Measurements from ENCODE around the gene B3GLCT.
"Not testable (repeated sequence)": the region's sequence is repeated elsewhere in the genome, so short reads cannot be mapped to it uniquely, and the experiment has no call there.

The B3GLCT gene

DNA sequence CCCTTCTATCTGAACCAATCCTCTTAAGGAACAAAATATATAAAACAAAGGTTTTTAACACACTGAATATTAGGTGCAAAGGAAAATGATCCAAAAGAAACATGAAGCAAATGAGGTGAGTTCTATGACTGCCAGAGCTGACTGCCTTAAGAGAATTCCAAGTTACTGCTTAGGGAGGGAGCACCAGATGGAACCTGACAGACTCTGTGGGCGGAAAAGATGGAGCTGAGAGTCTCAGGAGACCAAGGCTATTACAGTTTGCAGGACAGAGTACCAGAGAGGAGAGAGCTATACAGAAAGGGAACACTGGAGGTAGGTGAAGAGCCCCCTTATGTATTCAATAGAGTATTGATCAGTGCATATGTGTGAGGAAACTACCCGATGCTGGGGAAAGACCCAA is 87.2 kb downstream of the B3GLCT start:
- no peak for DNase-seq

DNA sequence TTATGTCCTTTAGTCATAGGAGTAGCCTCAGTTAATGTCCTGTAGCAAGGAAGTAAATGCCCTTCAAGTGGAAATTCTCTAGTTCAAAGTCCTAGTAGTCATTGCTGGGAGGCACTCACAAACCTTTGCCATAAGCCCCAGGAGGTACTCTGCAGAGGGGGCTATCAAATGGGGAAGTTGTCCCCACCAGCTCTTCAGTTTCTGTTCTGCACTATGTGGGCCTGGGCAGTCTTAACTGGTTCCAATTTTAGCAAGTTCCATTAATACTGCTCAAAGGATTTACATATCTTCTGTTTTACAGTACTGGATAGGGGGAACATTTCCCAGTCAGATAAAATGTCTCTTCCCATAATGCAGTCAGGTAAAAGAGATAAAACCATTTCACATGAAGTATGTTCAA is 101.3 kb downstream of the B3GLCT start:
- DNase-seq, result no peak

DNA sequence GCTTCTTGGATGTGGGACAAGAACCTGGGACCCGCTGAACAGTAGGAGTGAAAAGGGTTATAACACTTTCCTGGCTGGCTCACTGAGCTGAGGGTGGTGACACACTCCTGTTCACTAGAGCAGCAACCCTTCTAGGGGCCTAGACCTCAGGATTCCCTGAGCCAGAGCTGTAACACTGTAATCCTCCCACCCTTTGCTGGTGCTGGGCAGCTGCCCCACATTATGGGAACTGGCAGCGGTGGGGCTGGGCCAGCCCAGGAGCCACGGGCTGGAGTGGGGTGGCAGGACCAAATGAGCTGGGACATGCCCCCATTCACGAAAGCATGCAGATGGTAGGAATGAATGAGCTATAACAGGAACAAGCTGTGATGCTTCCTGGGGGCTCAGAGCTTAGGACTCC is 110.6 kb downstream of the B3GLCT start:
- DNase-seq, result no peak

DNA sequence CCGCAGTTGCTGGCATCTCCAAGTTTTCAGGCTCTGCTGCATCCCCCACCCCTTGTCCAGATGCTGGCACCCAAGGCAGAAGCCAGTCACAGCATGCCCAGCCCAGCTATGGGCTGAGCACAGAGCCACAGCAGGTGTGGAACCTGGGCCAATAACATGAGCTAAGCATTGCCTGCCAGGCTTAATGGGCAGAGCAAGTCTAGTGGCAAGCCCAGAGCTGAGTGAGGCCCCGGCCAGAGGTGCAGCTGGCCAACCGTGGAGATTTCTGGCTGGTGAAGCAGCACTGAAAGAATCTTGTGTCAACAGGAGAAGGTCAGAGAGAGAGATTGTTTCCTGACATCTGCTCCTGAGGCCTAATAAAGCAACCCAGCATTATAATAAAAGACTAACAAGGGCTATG is 111.0 kb downstream of the B3GLCT start:
- DNase-seq, result no peak

DNA sequence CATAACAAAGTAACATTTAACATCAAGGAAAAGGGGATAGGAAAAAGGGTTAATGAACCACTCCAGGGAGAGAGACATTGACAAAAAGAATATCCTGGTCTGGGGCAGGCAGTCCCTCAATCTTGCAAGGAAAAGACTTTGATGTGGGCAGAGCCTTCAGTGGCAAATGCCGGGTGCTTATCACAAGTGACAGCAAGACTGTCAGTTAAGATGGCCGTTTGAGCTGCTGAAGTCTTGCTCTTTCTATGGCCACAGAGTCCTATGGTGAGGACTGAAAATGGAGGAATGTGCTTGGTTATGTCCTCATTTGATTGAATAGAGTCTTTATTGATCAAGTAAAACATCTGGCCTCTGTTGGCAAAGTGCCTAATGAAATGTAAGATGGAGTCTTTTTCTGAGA is 112.1 kb downstream of the B3GLCT start:
- peak; percentile 82 for DNase-seq

DNA sequence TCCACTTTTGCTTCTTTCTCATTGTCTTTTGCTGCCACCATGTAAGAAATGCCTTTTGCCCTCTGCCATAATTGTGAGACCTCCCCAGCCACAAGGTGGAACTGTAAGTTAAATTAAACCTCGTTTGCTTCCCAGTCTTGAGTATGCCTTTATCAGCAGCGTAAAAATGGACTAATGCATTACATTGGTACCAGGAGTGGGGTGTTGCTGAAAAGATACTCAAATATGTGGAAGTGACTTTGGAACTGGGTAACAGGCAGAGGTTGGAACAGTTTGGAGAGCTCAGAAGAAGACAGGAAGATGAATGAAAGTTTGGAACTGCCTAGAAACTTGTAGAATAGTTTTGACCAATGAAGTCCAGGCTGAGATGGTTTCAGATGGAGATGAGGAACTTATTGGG is 115.2 kb downstream of the B3GLCT start:
- DNase-seq, result no peak

DNA sequence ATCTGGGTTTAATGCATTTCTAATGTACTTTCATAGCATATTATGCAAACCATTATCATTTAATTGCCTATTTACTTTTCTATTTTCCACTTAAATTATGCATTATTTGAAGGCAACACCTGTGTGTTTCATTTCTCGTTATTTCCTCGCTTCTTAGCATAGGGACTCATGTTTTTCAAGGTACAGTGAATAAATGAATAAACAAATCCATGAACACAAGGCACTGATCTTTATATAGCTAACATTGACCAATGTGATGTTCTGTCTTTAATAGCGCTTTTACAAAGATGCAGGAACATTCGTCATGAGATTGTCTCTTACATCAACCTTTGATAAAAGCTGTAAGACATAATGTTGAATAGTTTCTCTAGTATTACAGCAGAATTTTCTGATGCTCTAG is 121.2 kb downstream of the B3GLCT start:
- DNase-seq, result no peak

DNA sequence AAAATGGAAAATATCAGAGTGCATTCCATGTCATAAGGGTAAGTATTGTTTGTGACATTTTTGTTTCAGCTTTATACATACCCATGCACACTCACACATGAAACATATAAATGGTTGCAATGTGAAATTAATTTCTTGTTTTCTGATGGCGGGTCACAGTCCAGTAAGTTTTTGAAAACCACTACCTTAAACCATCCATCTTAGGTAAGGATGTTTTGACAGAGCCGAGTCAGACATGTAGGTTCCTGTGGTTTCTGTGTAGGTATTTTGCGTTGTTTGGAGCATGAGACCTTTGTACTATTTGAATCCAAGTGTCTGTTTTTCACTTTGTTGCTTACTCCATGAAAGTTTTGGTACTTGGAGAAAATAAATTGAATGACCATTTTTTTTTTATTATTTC is 121.7 kb downstream of the B3GLCT start:
- DNase-seq, result no peak

DNA sequence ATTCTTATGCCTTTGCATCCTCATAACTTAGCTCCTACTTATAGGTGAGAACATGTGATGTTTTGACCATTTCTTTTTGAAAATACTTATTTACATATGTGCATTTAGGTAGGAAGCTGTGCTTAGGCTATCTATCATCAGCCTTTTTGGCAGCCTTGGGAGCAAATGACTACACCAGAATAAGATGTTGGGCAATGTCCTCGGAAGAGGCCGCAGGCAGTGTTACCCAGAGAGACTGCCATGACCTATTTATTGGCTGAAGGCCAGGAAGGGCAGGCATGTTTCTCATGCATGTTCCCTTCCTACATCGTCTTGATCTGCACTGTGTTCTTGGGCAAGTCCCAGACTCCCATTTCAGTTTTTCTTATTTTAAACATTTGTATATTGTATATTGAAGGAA is 122.3 kb downstream of the B3GLCT start:
- DNase-seq, result no peak

DNA sequence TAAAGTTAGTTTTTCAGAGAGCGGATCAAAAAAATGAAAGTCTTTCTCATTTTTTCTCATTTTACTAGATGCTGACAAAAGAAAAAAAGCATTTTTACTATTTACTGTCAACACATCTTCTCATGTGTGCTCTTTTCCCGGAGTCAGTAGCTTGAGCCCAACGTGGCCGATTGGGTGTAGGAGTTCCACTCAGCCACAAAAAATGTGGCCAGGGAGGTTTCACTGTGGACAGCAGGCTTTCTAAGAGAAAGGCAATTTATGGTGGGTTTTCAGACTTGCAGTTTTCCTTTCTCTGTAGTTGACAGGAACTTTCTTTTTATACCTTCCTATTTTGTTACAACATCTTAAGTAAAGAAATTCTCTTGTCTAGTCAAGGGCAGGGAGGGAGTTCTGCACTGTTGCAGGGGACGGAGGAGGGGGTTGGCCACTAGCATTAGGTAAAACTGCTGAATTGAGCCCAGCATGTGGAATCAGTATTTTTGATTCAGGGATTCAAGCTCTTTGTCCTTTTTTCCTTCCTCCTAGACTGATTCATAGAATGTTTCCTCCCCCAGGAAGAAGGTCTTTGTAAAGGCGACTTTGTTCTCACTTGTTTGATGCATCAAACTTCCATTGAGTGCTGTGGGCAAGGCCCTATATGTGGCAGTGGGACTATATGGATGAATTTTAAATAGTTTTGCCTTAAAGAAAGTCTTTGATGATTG is 123.1 kb downstream of the B3GLCT start:
- no peak for DNase-seq

DNA sequence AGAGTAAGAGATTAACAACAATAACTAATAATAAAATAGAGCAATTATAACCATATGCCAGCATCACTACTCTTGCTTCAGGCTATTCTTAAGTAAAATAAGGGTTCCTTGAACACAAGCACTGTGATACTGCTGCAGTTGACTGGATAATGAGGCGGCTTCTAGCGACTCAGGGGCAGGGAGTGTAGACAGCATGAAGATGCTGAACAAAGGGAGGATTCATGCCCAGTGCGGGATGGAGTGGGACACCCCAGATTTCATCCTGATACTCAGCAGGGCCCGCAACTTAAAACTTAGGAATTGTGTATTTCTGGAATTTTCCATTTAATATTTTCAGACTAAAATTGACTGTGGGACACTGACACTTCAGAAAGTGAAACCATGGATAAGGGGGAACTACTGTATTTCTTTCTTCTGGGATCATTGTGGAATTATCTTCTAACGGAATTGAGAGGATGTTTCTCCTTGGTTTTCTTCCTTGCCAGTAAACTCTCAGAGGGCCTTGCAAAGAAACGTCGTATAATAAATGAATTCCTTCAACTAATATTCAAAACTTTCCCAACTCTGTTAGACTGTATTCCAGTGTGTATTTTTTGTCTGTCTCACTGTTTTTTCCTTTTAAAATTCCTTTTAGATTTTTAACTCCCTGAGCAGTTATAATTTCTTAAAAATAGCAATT is 127.5 kb downstream of the B3GLCT start:
- no peak for DNase-seq

DNA sequence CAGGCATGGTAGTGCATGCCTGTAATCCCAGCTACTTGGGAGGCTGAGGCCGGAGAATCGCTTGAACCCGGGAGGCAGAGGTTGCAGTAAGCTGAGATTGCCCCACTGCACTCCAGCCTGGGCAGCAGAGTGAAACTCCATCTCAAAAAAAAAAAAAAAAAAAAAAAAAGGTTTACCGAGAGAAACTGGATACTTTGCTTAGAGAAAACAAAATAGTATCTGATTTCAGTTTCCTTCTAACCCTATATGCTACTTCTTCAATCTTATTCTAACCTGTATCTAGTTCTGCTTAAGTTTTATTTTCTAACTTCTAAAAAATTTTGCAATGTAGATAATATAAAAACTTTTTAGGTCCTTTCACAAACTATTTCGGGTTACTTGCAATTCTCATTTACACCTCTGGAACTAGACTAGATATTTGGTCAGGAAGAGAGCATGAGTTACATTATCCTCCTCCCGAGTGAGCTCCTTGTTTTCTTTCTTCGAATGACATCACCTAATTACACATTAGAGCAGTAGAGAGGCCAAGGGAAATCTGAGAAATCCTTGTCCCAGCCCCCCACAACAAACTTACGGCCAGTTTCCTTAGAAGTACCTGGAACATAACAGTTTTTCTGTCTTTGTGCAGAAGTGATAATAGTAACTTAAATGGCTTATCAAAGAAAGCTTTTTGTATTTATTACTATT is 128.9 kb downstream of the B3GLCT start:
- DNase-seq, result no peak

DNA sequence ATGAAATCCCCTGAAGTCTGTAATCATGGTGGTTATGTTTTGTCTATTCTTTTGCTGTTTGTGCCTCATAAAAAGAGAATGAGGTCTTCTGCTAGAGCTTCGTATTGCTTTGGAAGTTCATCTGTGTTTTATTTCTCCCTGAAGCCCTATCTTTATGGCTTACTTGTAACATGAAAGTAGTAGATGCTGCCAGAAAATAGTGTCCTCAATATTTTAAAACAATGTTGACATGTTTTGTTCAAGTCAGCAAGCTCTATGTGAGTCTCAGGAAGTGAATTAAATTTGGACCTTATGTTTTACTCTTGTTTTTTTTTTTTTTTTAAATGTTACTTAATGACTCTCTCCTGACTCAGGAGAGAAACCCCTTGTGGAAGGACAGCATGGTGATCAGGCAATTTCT is 130.5 kb downstream of the B3GLCT start:
- DNase-seq, result no peak

DNA sequence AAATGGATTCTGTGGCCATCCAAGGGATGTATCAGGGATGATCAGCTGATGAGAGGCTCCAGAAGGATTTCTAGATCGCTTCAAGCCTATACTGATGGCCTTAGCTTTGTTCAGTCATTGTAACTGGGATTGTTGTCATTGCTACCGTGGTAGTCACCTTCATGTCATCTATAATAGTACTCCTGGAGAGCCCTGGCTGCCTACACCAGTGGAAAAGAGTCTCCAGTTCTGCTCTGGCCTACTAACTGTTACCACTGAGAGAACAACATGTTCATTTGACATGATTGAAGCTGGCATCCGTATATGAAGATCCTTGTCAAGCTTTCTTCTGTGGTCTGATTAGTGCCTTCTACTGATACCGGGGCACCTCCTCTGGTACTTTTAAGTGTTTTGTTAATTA is 131.3 kb downstream of the B3GLCT start:
- DNase-seq, result no peak

DNA sequence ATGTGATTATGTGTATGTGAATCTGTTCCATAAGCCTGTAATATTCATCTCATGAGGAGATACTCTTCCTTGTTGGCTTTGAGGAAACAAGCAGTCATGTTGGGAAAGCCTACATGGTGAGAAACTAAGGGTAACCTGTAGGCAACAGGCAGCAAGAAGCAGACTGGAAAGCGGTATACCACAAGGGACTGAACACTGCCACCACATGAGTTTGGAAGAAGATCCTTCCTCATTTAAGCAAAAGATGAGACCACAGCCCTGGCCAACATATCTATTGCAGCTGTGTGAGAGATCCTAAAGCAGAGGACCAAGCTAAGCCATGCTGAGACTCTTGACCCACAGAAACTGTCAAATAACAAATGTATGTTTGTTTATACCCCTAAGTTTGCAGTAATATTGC is 134.8 kb downstream of the B3GLCT start:
- no peak for DNase-seq

DNA sequence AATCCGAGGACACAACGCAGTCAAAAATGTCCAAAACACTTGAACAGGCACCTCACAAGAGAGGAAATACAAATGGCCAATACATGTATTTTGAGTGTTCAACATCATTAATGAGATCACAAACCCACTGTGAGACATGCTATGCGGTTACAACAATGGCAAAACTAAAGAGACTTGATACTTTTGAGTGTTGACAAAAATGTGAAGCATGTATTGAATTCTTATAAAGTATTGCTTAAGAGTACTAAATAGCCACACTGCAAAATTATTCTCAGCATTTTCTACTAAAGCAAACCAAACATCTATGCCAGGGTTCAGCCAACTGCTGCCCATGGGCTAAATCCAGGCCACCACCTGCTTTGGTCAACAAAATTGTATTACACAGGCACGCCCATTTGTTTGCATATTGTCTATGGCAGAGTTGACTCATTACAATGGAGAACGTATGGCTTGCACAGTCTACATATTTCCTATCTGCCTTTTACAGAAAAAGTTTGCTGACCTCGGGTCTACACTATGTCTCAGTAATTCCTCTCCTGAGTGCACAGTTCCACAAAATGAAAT is 135.3 kb downstream of the B3GLCT start:
- DNase-seq, result no peak

DNA sequence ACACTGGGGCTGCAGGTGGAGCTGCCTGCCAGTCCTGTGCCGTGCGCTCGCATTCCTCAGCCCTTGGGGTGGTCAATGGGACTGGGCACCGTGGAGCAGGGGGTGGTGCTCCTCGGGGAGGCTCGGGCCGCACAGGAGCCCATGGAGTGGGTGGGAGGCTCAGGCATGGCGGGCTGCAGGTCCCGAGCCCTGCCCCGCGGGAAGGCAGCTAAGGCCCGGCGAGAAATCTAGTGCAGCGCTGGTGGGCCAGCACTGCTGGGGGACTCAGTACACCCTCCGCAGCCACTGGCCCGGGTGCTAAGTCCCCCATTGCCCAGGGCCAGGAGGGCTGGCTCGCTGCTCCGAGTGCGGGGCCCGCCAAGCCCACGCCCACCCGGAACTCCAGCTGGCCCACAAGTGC is 139.8 kb downstream of the B3GLCT start:
- DNase-seq, result not testable (repeated sequence)

DNA sequence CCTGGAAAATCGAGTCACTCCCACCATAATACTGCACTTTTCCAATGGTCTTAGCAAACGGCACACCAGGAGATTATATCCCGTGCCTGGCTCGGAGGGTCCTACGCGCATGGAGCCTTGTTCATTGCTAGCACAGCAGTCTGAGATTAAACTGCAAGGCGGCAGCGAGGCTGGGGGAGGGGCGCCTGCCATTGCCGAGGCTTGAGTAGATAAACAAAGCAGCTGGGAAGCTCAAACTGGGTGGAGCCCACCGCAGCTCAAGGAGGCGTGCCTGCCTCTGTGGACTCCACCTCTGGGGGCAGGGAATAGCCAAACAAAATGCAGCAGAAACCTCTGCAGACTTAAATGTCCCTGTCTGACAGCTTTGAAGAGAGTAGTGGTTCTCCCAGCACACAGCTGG is 141.1 kb downstream of the B3GLCT start:
- DNase-seq, result not testable (repeated sequence)

DNA sequence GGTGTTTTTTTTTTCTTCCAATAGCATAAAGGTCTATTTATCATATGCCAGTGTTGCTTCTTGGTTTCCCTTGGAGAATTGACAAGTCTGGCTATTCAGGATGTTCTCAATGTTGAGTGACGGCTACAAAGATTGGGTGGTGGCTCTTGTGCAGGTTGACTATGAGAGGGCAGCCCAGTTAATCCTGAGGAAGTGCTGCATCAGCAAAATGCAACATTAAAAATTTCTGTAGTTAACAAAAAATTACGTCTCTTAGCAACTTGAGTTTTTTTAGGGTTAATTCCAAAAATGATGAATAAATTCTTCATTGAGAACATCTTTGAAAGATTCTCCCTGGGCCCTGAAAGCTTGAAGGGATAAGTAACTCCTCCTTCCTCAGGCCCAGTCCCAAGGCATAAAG is 147.1 kb downstream of the B3GLCT start:
- no peak for DNase-seq

DNA sequence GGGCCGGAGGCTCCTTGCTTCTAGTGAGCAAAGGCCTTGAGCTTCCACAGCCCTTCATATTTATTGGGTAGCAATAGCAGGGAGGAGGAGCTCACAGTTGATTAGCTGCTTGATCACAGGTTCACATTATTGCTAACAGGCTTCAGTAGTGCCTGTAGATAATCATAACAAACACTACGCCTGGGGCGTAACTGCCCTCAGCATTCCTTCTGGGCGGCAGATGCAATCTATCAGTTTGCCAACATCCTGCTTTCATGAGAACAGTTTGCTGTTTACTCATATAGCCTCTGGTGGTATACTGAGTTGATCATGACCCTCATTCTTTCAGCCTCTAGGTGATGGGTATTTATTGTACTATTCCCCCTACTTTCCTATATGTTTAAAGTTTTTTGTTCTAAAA is 149.4 kb downstream of the B3GLCT start:
- no peak for DNase-seq

DNA sequence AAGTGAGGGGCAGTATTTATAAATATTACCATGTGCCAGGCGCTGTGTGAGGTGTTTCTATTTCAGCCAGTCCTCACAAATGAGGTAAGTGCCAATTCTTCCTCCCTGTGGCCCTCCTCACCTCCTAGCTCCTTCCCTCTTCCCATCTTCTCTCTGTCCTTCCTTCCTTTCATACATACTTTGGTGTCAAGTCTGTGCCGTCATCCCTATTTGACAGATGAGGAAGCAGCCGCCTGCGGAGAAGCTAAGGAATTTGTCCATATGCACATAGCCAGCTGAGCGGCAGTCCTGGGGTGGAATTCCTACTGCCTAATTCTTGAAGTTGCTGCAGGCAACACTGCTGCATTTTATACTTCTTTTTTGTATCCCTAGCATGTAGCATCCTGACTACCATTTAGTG is 150.8 kb downstream of the B3GLCT start:
- DNase-seq, result no peak

DNA sequence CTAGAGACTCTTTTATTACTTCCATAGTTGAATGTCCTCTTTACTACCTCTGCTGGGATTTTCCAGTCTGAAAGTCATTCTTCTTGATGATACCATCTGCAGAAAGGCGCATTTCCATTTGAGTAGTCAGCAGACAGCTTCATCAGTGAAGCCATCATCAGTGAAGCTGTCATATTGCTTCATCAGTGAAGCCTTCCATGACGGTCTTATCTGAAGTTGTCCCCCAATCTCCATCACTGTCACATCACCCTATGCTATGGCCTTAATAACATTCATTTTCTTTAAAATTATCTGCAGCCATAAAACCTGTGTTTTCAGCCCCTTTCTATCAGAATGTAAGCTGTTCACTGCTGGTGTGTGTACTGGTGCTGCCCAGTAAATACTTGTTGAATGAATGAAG is 151.6 kb downstream of the B3GLCT start:
- DNase-seq, result no peak

DNA sequence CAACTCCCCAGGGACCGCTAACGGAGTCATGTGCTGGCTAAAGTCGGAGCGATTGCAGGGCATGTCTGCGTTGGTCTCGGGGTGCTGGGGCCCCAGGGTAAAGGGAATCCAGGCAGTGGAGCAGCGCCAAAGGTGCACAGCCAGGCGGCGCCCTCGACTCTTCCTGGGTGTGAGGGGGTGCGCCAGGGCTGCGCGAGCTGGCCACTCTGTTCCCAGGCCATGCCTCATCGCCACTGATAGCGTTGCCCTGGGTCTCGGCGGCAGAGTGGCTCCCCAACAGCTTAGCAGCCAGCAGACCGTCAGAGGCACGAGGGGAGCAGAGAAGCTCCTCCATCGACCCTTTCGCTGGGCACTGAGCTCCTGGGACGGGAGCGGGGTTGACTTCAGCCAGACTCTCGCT is 152.7 kb downstream of the B3GLCT start:
- DNase-seq, result no peak

DNA sequence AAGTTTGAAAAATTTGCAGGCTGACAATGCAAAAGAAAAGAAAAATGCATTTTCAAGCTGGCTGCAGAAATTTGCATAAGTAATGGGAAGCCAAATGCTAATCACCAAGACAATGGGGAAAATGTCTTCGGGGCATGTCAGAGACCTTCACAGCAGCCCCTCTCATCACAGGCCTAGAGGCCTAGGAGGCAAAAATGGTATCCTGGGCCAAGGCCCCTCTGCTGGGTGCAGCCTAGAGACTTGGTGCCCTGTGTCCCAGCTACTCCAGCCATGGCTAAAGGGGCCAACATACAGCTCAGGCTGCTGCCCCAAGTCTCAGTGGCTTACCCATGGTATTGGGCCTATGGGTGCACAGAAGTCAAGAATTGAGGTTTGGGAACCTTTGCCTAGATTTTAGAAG is 155.2 kb downstream of the B3GLCT start:
- DNase-seq, result no peak

Measured in hematopoietic multipotent progenitor cell treated with erythropoietin and hydrocortisone succinate and interleukin-3 and kit ligand, for 8 days (in vitro differentiated cells).